Neuronal stem cell (in vitro differentiated cells): ENCODE results near the gene MMGT1.

ENCODE experiments used
- DNase-seq: peaks from one replicate; pipeline ENCODE4 v3.0.0-alpha.2; 2013; ENCODE audit warnings: low spot score
- H2AFZ ChIP-seq: one replicate; pipeline ENCODE4 v1.6.1; 2013; ENCODE audit warnings: mild to moderate bottlenecking, low read length, inconsistent platforms
- H2AK5ac ChIP-seq: 2 replicates; pipeline ENCODE4 v1.6.1; 2013; ENCODE audit warnings: low read depth, mild to moderate bottlenecking, inconsistent platforms, low read length, moderate library complexity, mixed read lengths
- H2BK120ac ChIP-seq: 2 replicates; pipeline ENCODE4 v1.6.1; 2013; ENCODE audit warnings: low read depth, mild to moderate bottlenecking, inconsistent platforms, low read length, moderate library complexity, mixed read lengths
- H2BK12ac ChIP-seq: one replicate; pipeline ENCODE4 v1.6.1; 2013; ENCODE audit warnings: low read length, inconsistent platforms
- H2BK15ac ChIP-seq: 2 replicates; pipeline ENCODE4 v1.6.1; 2013; ENCODE audit warnings: mild to moderate bottlenecking, low read length, inconsistent platforms, mixed read lengths
- H2BK5ac ChIP-seq: one replicate; pipeline ENCODE4 v1.6.1; 2013; ENCODE audit warnings: inconsistent platforms, mild to moderate bottlenecking, low read length, moderate library complexity
- H3K14ac ChIP-seq: one replicate; pipeline ENCODE4 v1.6.1; 2013; ENCODE audit warnings: low read length, inconsistent platforms
- H3K18ac ChIP-seq: 2 replicates; pipeline ENCODE4 v1.6.1; 2013; ENCODE audit warnings: low read length, inconsistent platforms
- H3K23ac ChIP-seq: 2 replicates; pipeline ENCODE4 v1.6.1; 2013; ENCODE audit warnings: low read depth, mild to moderate bottlenecking, mixed read lengths, low read length, inconsistent platforms; ENCODE audit not compliant: poor library complexity
- H3K27ac ChIP-seq: replicated peaks from 3 replicates; pipeline ENCODE4 v1.5.1; 2013; ENCODE audit warnings: low read length, inconsistent platforms
- H3K27me3 ChIP-seq, 3 experiments: 2 replicates each; pipeline ENCODE4 v1.6.1; 2013; ENCODE audit warnings: low read length in 3 of 3, mild to moderate bottlenecking in 2 of 3, inconsistent platforms in 1 of 3, low read depth in 1 of 3, mixed read lengths in 1 of 3, moderate library complexity in 1 of 3; ENCODE audit not compliant: control insufficient read depth in 3 of 3, insufficient read depth in 3 of 3
- H3K36me3 ChIP-seq, 2 donors: replicated peaks in 1 of 2; 2 replicates each; pipeline ENCODE4 v1.6.1; 2013; ENCODE audit warnings: low read length in 2 of 2; ENCODE audit not compliant: control insufficient read depth in 2 of 2, insufficient read depth in 2 of 2
- H3K4ac ChIP-seq: 2 replicates; pipeline ENCODE4 v1.6.1; 2013; ENCODE audit warnings: inconsistent platforms, mild to moderate bottlenecking, low read length, moderate library complexity
- H3K4me1 ChIP-seq, 2 donors: 1 replicate in 1 of 2; 2 replicates in 1 of 2; pipeline ENCODE4 v1.6.1; 2013; ENCODE audit warnings: low read length in 2 of 2, low read depth in 1 of 2; ENCODE audit not compliant: control insufficient read depth in 2 of 2, insufficient read depth in 1 of 2
- H3K4me2 ChIP-seq: one replicate; pipeline ENCODE4 v1.6.1; 2013; ENCODE audit warnings: mild to moderate bottlenecking, low read length, inconsistent platforms; ENCODE audit not compliant: insufficient read depth, poor library complexity, severe bottlenecking
- H3K4me3 ChIP-seq, 2 donors: 2 replicates each; pipeline ENCODE4 v1.5.1; 2013; ENCODE audit warnings: low read length in 2 of 2, mild to moderate bottlenecking in 2 of 2, inconsistent platforms in 1 of 2, moderate library complexity in 1 of 2
- H3K79me1 ChIP-seq: one replicate; pipeline ENCODE4 v1.6.1; 2013; ENCODE audit warnings: low read depth, mild to moderate bottlenecking, inconsistent platforms, low read length, moderate library complexity
- H3K9ac ChIP-seq: one replicate; pipeline ENCODE4 v1.6.1; 2013; ENCODE audit warnings: mild to moderate bottlenecking, low read depth, low read length, inconsistent platforms; ENCODE audit not compliant: poor library complexity
- H3K9me3 ChIP-seq, 2 donors: replicated peaks in 1 of 2; 2 replicates each; pipeline versions ENCODE3 to v1.6.1; 2013; ENCODE audit warnings: low read length in 2 of 2, mild to moderate bottlenecking in 2 of 2, inconsistent platforms in 1 of 2, low read depth in 1 of 2, mixed read lengths in 1 of 2, moderate library complexity in 1 of 2; ENCODE audit not compliant: control insufficient read depth in 2 of 2, insufficient read depth in 1 of 2
- H4K8ac ChIP-seq: one replicate; pipeline ENCODE4 v1.6.1; 2013; ENCODE audit warnings: low read depth, mild to moderate bottlenecking, inconsistent platforms, low read length, moderate library complexity
- H4K91ac ChIP-seq: one replicate; pipeline ENCODE4 v1.6.1; 2013; ENCODE audit warnings: low read length, low read depth, mild to moderate bottlenecking, inconsistent platforms; ENCODE audit not compliant: poor library complexity
- WGBS, 2 donors: extraction: QIAGEN DNeasy Blood & Tissue Kit; methylation state at CpG; one replicate each; pipeline ENCODE4 v1.1.7; 2013; ENCODE audit warnings: missing lambda C conversion rate in 2 of 2, mixed read lengths in 1 of 2; ENCODE audit not compliant: insufficient read length in 2 of 2, insufficient replicate concordance in 1 of 2; ENCODE audit errors: extremely low coverage in 2 of 2; 5-methylcytosine and 5-hydroxymethylcytosine counted together

The MMGT1 gene

GRCh38 chrX:135981668-135982067 is 7.9 kb upstream of the MMGT1 start:
- no peak overlapping the region for H2AK5ac ChIP-seq
- no peak overlapping the region for H2BK15ac ChIP-seq
- H3K4me3 ChIP-seq, result no peak overlapping the region
- no peaks in the 10 kb centered on the region for H3K27me3 ChIP-seq
- H2BK5ac ChIP-seq, result no peak overlapping the region
- no peak overlapping the region for H3K14ac ChIP-seq
- no peak overlapping the region for H2AFZ ChIP-seq
- no peaks in the 10 kb centered on the region for H3K79me1 ChIP-seq
- H3K4ac ChIP-seq, result no peak overlapping the region
- H3K23ac ChIP-seq, result no peak overlapping the region
- no peak overlapping the region for H2BK120ac ChIP-seq
- H4K8ac ChIP-seq, result no peak overlapping the region
- no peak overlapping the region for H2BK12ac ChIP-seq
- H3K9me3 ChIP-seq, result no peaks in the 10 kb centered on the region
- H3K18ac ChIP-seq, result no peak overlapping the region
- no peak overlapping the region for H4K91ac ChIP-seq
- no peaks in the 10 kb centered on the region for H3K4me1 ChIP-seq
- H3K4me2 ChIP-seq, result no peak overlapping the region
- no peak overlapping the region for H3K27ac ChIP-seq
- no peaks in the 10 kb centered on the region for H3K36me3 ChIP-seq
- no peak for DNase-seq
- no peak overlapping the region for H3K9ac ChIP-seq

- DNase-seq, result no peak
- Histone ChIP-seq H3K4me2 (no peak overlapping the region), H3K4me1 (no peaks in the 10 kb centered on the region), H3K23ac (no peak overlapping the region), H3K27me3 (no peaks in the 10 kb centered on the region), H3K9me3 (no peaks in the 10 kb centered on the region), H2AK5ac (no peak overlapping the region), H2BK120ac (no peak overlapping the region), H2AFZ (no peak overlapping the region), H3K4me3 (no peak overlapping the region), H4K8ac (no peak overlapping the region), H2BK5ac (no peak overlapping the region), H3K4ac (no peak overlapping the region), H2BK15ac (no peak overlapping the region), H3K18ac (no peak overlapping the region), H3K79me1 (no peaks in the 10 kb centered on the region), H4K91ac (no peak overlapping the region), H3K27ac (no peak overlapping the region), H2BK12ac (no peak overlapping the region), H3K14ac (no peak overlapping the region), H3K9ac (no peak overlapping the region), H3K36me3 (no peaks in the 10 kb centered on the region)
- WGBS, 2 donors, result no CpG with 5 or more reads among the region's 5 CpGs
Measured at GRCh38 chrX:135981010-135981409, 7.2 kb upstream of the MMGT1 start.

DNA sequence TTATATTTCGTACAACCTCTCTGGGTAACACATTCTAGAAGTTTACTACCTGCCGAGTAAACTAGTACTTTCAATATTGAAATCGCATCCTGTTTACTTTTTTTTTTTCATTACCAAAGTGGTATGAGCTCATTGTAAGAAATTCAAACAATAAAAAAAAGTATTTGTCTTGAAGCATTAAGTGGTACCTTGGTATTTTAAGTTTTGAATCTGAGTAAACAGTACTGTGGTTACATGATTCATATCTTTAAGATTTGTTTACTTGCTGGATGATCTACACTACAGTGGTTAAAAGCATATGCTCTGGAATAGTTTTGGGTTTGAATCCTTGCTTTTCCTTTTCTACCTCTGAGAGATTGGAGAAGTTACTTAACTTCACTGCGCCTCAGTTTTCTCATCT is 3.8 kb upstream of the MMGT1 start:
- Histone ChIP-seq H3K27ac (no peak overlapping the region), H3K23ac (no peak overlapping the region), H2BK120ac (no peak overlapping the region), H3K9ac (no peak overlapping the region), H4K91ac (no peak overlapping the region), H3K14ac (no peak overlapping the region), H2AK5ac (no peak overlapping the region), H3K18ac (no peak overlapping the region), H3K79me1 (no peaks in the 10 kb centered on the region), H2BK12ac (no peak overlapping the region), H3K4me2 (no peak overlapping the region), H3K4me3 (no peak overlapping the region), H3K4ac (no peak overlapping the region), H3K36me3 (no peaks in the 10 kb centered on the region), H3K27me3 (no peaks in the 10 kb centered on the region), H2BK5ac (no peak overlapping the region), H2BK15ac (no peak overlapping the region), H4K8ac (no peak overlapping the region), H2AFZ (no peak overlapping the region), H3K9me3 (no peaks in the 10 kb centered on the region), H3K4me1 (peaks cover 0 to 2% of the 10 kb centered on the region in 2 donors)
- DNase-seq, result no peak
- no CpG with 5 or more reads among the region's 4 CpGs for WGBS, 2 donors

DNA sequence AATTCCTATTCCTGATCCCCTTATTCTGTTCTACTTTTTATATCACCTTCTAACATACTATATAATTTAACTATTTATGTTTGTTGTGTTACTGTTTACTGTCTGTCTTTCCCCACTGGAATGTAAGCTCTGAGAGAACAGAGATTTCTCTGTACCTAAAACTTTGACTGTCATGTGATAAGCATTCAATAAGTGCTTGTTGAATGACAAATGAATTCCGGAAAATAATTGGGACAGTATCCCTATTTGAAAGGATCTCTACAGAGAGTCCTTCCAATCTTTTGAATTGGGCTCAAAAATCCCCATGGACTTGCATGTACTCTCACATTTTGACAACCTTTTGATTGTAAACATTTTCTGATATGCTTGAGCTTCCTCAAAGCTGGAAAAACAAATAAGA is 1.6 kb upstream of the MMGT1 start:
- no peak overlapping the region for H4K8ac ChIP-seq
- no peak overlapping the region for H3K9ac ChIP-seq
- no peak overlapping the region for H2BK15ac ChIP-seq
- no peak overlapping the region for H3K27ac ChIP-seq
- H3K18ac ChIP-seq, result no peak overlapping the region
- peaks cover 3% of the 10 kb centered on the region in 2 donors for H3K4me1 ChIP-seq
- no peaks in the 10 kb centered on the region for H3K79me1 ChIP-seq
- no peaks in the 10 kb centered on the region for H3K27me3 ChIP-seq
- no CpG with 5 or more reads among the region's 1 CpG for WGBS, 2 donors
- no peak overlapping the region for H3K14ac ChIP-seq
- DNase-seq, result no peak
- H2BK5ac ChIP-seq, result no peak overlapping the region
- H2AK5ac ChIP-seq, result no peak overlapping the region
- H3K4ac ChIP-seq, result no peak overlapping the region
- H2BK12ac ChIP-seq, result no peak overlapping the region
- no peak overlapping the region for H2BK120ac ChIP-seq
- H3K9me3 ChIP-seq, result no peaks in the 10 kb centered on the region
- H4K91ac ChIP-seq, result no peak overlapping the region
- H2AFZ ChIP-seq, result no peak overlapping the region
- no peak overlapping the region for H3K4me3 ChIP-seq
- no peak overlapping the region for H3K23ac ChIP-seq
- no peaks in the 10 kb centered on the region for H3K36me3 ChIP-seq
- no peak overlapping the region for H3K4me2 ChIP-seq
